Effector memory CD8-positive, alpha-beta T cell (primary cell): Measurements from ENCODE around the gene ZCWPW1.
"Not testable (repeated sequence)": the region's sequence is repeated elsewhere in the genome, so short reads cannot be mapped to it uniquely, and the experiment has no call there.

ENCODE experiments used
- ATAC-seq: fragments of 150-1000 bp; cut with Tn5 transposase; replicated peaks from 2 replicates; pipeline ENCODE4 v1.10.0; 2021; ENCODE audit warnings: mild to moderate bottlenecking, moderate library complexity
- DNase-seq, 3 experiments: peaks; one replicate each; pipeline ENCODE4 v3.0.0; 2021
- H3K27ac Mint-ChIP-seq, 2 donors: one replicate each; pipeline ENCODE4 v1.8.0; 2022; ENCODE audit warnings: mild to moderate bottlenecking in 2 of 2, mixed read lengths in 2 of 2, moderate library complexity in 2 of 2
- H3K27me3 Mint-ChIP-seq, 2 donors: one replicate each; pipeline ENCODE4 v1.8.0; 2022; ENCODE audit warnings: mixed read lengths in 2 of 2
- H3K36me3 Mint-ChIP-seq: one replicate; pipeline ENCODE4 v1.8.0; 2022; ENCODE audit warnings: mild to moderate bottlenecking, moderate library complexity, mixed read lengths; ENCODE audit not compliant: insufficient read depth
- H3K4me1 Mint-ChIP-seq, 2 donors: one replicate each; pipeline ENCODE4 v1.8.0; 2022; ENCODE audit warnings: low read depth in 2 of 2, mixed read lengths in 2 of 2
- H3K4me3 Mint-ChIP-seq, 2 donors: one replicate each; pipeline ENCODE4 v1.8.0; 2022; ENCODE audit warnings: mild to moderate bottlenecking in 2 of 2, mixed read lengths in 2 of 2, moderate library complexity in 2 of 2
- H3K9me3 Mint-ChIP-seq, 2 donors: one replicate each; pipeline ENCODE4 v1.8.0; 2022; ENCODE audit warnings: mixed read lengths in 2 of 2

ZCWPW1 gene

GRCh38 chr7:100366411-100367250, 61.9 kb downstream of the ZCWPW1 start:
- Mint-ChIP-seq H3K27me3 (no peaks in the 10 kb centered on the region), H3K4me1 (peaks cover 31 to 39% of the 10 kb centered on the region in 2 donors), H3K4me3 (peak overlapping the region; percentile 64 to 68), H3K27ac (peak overlapping the region; percentile 93 to 95), H3K36me3 (peaks cover 48% of the 10 kb centered on the region), H3K9me3 (no peaks in the 10 kb centered on the region)
- ATAC-seq = peak; percentile 47
- no peak for DNase-seq

- not testable (repeated sequence) for H3K9me3 Mint-ChIP-seq, H3K27me3 Mint-ChIP-seq, ATAC-seq, DNase-seq
- H3K36me3 Mint-ChIP-seq = peaks cover 55% of the 10 kb centered on the region
- H3K4me3 Mint-ChIP-seq = peak overlapping the region; percentile 64 to 68
- peak overlapping the region; percentile 93 to 95 for H3K27ac Mint-ChIP-seq
- peaks cover 31 to 38% of the 10 kb centered on the region in 2 donors for H3K4me1 Mint-ChIP-seq
Observed at GRCh38 chr7:100365998-100366367, 62.5 kb downstream of the ZCWPW1 start.

- Mint-ChIP-seq H3K27me3 (no peaks in the 10 kb centered on the region), H3K4me3 (no peak overlapping the region), H3K4me1 (peaks cover 39 to 40% of the 10 kb centered on the region in 2 donors), H3K27ac (peak overlapping the region; percentile 93 to 95), H3K36me3 (peaks cover 70% of the 10 kb centered on the region), H3K9me3 (no peaks in the 10 kb centered on the region)
- DNase-seq = no peak
- no peak for ATAC-seq
Observed at GRCh38 chr7:100364480-100364879, 64.0 kb downstream of the ZCWPW1 start.

GRCh38 chr7:100363797-100364196, 64.7 kb downstream of the ZCWPW1 start:
- DNase-seq, H3K27me3 Mint-ChIP-seq, ATAC-seq, H3K4me3 Mint-ChIP-seq, H3K9me3 Mint-ChIP-seq: not testable (repeated sequence)
- peaks cover 72% of the 10 kb centered on the region for H3K36me3 Mint-ChIP-seq
- peak overlapping the region; percentile 93 to 95 for H3K27ac Mint-ChIP-seq
- H3K4me1 Mint-ChIP-seq = peaks cover 36% of the 10 kb centered on the region in 2 donors

- DNase-seq (no peak), ATAC-seq (no peak)
- peaks cover 76% of the 10 kb centered on the region for H3K36me3 Mint-ChIP-seq
- peaks cover 32% of the 10 kb centered on the region in 2 donors for H3K4me1 Mint-ChIP-seq
- H3K4me3 Mint-ChIP-seq = no peak overlapping the region
- no peaks in the 10 kb centered on the region for H3K27me3 Mint-ChIP-seq
- no peaks in the 10 kb centered on the region for H3K9me3 Mint-ChIP-seq
- no peak overlapping the region for H3K27ac Mint-ChIP-seq
Observed at GRCh38 chr7:100363098-100363497, 65.4 kb downstream of the ZCWPW1 start.

GRCh38 chr7:100360135-100360854, 68.2 kb downstream of the ZCWPW1 start:
- H3K9me3 Mint-ChIP-seq = no peaks in the 10 kb centered on the region
- ATAC-seq = no peak
- no peaks in the 10 kb centered on the region for H3K27me3 Mint-ChIP-seq
- peaks cover 12 to 14% of the 10 kb centered on the region in 2 donors for H3K4me1 Mint-ChIP-seq
- peak overlapping the region; percentile 55 to 88 for H3K27ac Mint-ChIP-seq
- peaks cover 84% of the 10 kb centered on the region for H3K36me3 Mint-ChIP-seq
- DNase-seq = no peak
- H3K4me3 Mint-ChIP-seq = no peak overlapping the region

- no peaks in the 10 kb centered on the region for H3K27me3 Mint-ChIP-seq
- no peaks in the 10 kb centered on the region for H3K9me3 Mint-ChIP-seq
- peak overlapping the region; percentile 44 to 88 for H3K27ac Mint-ChIP-seq
- ATAC-seq (no peak), DNase-seq (no peak)
- H3K4me1 Mint-ChIP-seq = peaks cover 14 to 17% of the 10 kb centered on the region in 2 donors
- peaks cover 95% of the 10 kb centered on the region for H3K36me3 Mint-ChIP-seq
- no peak overlapping the region for H3K4me3 Mint-ChIP-seq
Observed at GRCh38 chr7:100358857-100359212, 69.7 kb downstream of the ZCWPW1 start.

- no peaks in the 10 kb centered on the region for H3K27me3 Mint-ChIP-seq
- H3K36me3 Mint-ChIP-seq = peaks cover 100% of the 10 kb centered on the region
- peaks cover 17 to 22% of the 10 kb centered on the region in 2 donors for H3K4me1 Mint-ChIP-seq
- peak within 1 kb of the TSS; percentile 88 to 94 for H3K27ac Mint-ChIP-seq
- H3K4me3 Mint-ChIP-seq = no peak within 1 kb of the TSS
- ATAC-seq (no peak), DNase-seq (no peak)
- no peaks in the 10 kb centered on the region for H3K9me3 Mint-ChIP-seq
Observed at GRCh38 chr7:100358027-100358856, 70.3 kb downstream of the ZCWPW1 start, which contains the start of gene PILRB. TSS of gene PILRB (plus strand) at chr7:100358117. CDS start at chr7:100358303, 186 bp downstream.

GRCh38 chr7:100357131-100357561, 71.4 kb downstream of the ZCWPW1 start:
- Mint-ChIP-seq H3K27me3 (no peaks in the 10 kb centered on the region), H3K36me3 (peaks cover 99% of the 10 kb centered on the region)

GRCh38 chr7:100356416-100357068, 72.0 kb downstream of the ZCWPW1 start:
- ATAC-seq (no peak), DNase-seq (no peak)
- H3K4me1 Mint-ChIP-seq = peaks cover 27 to 29% of the 10 kb centered on the region in 2 donors
- no peaks in the 10 kb centered on the region for H3K9me3 Mint-ChIP-seq
- no peaks in the 10 kb centered on the region for H3K27me3 Mint-ChIP-seq
- no peak overlapping the region for H3K4me3 Mint-ChIP-seq
- peak overlapping the region; percentile 77 to 94 for H3K27ac Mint-ChIP-seq
- H3K36me3 Mint-ChIP-seq = peaks cover 99% of the 10 kb centered on the region

More at GRCh38 chr7:100357131-100357561, 71.4 kb downstream of the ZCWPW1 start:
- ATAC-seq = no peak
- Mint-ChIP-seq H3K27ac (peak overlapping the region; percentile 77 to 94), H3K4me1 (peaks cover 23 to 27% of the 10 kb centered on the region in 2 donors), H3K4me3 (no peak overlapping the region), H3K9me3 (no peaks in the 10 kb centered on the region)
- no peak for DNase-seq

- Mint-ChIP-seq H3K27ac (peak overlapping the region; percentile 94), H3K36me3 (peaks cover 84% of the 10 kb centered on the region), H3K9me3 (no peaks in the 10 kb centered on the region), H3K4me3 (peak overlapping the region; percentile 91 to 95), H3K27me3 (no peaks in the 10 kb centered on the region), H3K4me1 (peaks cover 28 to 32% of the 10 kb centered on the region in 2 donors)
- ATAC-seq = peak; percentile 55
- peak in 2 of 3 experiments; percentile 27 to 28 for DNase-seq
Observed at GRCh38 chr7:100353685-100354330, 74.7 kb downstream of the ZCWPW1 start.

GRCh38 chr7:100352984-100353684, 75.4 kb downstream of the ZCWPW1 start:
- no peak for ATAC-seq

More at GRCh38 chr7:100352984-100353684, 75.4 kb downstream of the ZCWPW1 start:
- Mint-ChIP-seq H3K27ac (peak overlapping the region; percentile 94), H3K36me3 (peaks cover 84% of the 10 kb centered on the region), H3K4me1 (peaks cover 28 to 32% of the 10 kb centered on the region in 2 donors), H3K9me3 (no peaks in the 10 kb centered on the region), H3K27me3 (no peaks in the 10 kb centered on the region), H3K4me3 (peak overlapping the region; percentile 91 to 95)
- no peak for DNase-seq
